Ascending aorta (tissue), 2 donors: ENCODE results near the gene E2F4. TPM values are rescaled to one million over a fixed set of nuclear protein-coding genes. Genes with fewer than 3 reads are reported as not detected.
A peak's percentile ranks its signal among the peaks of the same experiment; 100 is the strongest.

Experiments used
- DNase-seq, 2 donors: peaks; one replicate each; pipeline ENCODE4 v3.0.0-alpha.2; 2019; ENCODE audit warnings: low spot score in 2 of 2
- H3K27ac ChIP-seq, 2 donors: fragments of 200-600 bp; sonication (generic); one replicate each; pipeline ENCODE4 v1.5.1; 2016 to 2017; ENCODE audit warnings: mild to moderate bottlenecking in 1 of 2
- H3K27me3 ChIP-seq: fragments of 200-600 bp; sonication (generic); one replicate; pipeline ENCODE4 v1.5.1; 2017
- H3K36me3 ChIP-seq, 2 donors: fragments of 200-600 bp; sonication (generic); one replicate each; pipeline ENCODE4 v1.5.1; 2016
- H3K4me1 ChIP-seq, 2 donors: fragments of 200-600 bp; sonication (generic); one replicate each; pipeline ENCODE4 v1.5.1; 2016 to 2017; ENCODE audit warnings: mild to moderate bottlenecking in 1 of 2
- H3K4me3 ChIP-seq, 2 donors: fragments of 200-600 bp; sonication (generic); one replicate each; pipeline ENCODE4 v1.5.1; 2016 to 2017; ENCODE audit warnings: mild to moderate bottlenecking in 1 of 2
- H3K9me3 ChIP-seq, 2 donors: fragments of 200-600 bp; sonication (generic); one replicate each; pipeline ENCODE4 v1.5.1; 2016
- intact Hi-C: fragments of 100-400 bp; cut with DNase I; formaldehyde crosslinking; loops from one replicate; pipeline ENCODE4 v1.15.1; 2023
- total RNA-seq: library from RNA; depleted of rRNA; stranded (reverse); fragments of >200 nt; gene quantifications from one replicate; pipeline ENCODE4 v1.1.0, GENCODE V29; 2016
- TF ChIP-seq, protein P1 (sequence below), 3 experiments: fragments of 200-600 bp in 2 of 3; fragments of 450-650 bp in 1 of 3; sonication (generic) in 2 of 3; IDR thresholded peaks; one replicate each; pipeline ENCODE4 v1.5.1; 2016 to 2019; ENCODE audit warnings: antibody characterized with exemption in 3 of 3, mild to moderate bottlenecking in 1 of 3, moderate library complexity in 1 of 3

Gene E2F4
- total RNA-seq, 1 donor from 2014 or later = 114 TPM

GRCh38 chr16:67248073-67248400 lies 56.1 kb downstream of the E2F4 start:
- Histone ChIP-seq H3K4me3 (peak overlapping the region; percentile 69 to 71), H3K27me3 (peaks cover 6% of the 10 kb centered on the region), H3K36me3 (no peaks in the 10 kb centered on the region), H3K4me1 (peaks cover 28 to 31% of the 10 kb centered on the region in 2 donors), H3K27ac (peak overlapping the region in 1 of 2 donors; percentile 40), H3K9me3 (no peaks in the 10 kb centered on the region)
- DNase-seq = no peak
- TF ChIP-seq, protein P1, sequence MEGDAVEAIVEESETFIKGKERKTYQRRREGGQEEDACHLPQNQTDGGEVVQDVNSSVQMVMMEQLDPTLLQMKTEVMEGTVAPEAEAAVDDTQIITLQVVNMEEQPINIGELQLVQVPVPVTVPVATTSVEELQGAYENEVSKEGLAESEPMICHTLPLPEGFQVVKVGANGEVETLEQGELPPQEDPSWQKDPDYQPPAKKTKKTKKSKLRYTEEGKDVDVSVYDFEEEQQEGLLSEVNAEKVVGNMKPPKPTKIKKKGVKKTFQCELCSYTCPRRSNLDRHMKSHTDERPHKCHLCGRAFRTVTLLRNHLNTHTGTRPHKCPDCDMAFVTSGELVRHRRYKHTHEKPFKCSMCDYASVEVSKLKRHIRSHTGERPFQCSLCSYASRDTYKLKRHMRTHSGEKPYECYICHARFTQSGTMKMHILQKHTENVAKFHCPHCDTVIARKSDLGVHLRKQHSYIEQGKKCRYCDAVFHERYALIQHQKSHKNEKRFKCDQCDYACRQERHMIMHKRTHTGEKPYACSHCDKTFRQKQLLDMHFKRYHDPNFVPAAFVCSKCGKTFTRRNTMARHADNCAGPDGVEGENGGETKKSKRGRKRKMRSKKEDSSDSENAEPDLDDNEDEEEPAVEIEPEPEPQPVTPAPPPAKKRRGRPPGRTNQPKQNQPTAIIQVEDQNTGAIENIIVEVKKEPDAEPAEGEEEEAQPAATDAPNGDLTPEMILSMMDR (IDR thresholded peaks at IDR 0.05) = no peak
- intact Hi-C loops = loop anchor here (10.0 kb wide), 3 partner anchors 417 to 597 kb away; partner anchors contain the start of genes ACD, C16orf86, CENPT and ENKD1

Other genes with a start within 250 kb of the E2F4 start
- not detected for gene CES3, start 230.9 kb upstream of the E2F4 start, total RNA-seq
- 0.11 TPM for gene CES4A, start 203.6 kb upstream of the E2F4 start, total RNA-seq
- gene CBFB, start 163.0 kb upstream of the E2F4 start, total RNA-seq = 59.1 TPM
- gene PHAF1, start 82.2 kb upstream of the E2F4 start, total RNA-seq = 4.5 TPM
- 40.7 TPM for gene B3GNT9, start 41.2 kb upstream of the E2F4 start, total RNA-seq
- gene TRADD, start 32.2 kb upstream of the E2F4 start, total RNA-seq = 27.7 TPM
- 46.1 TPM for gene FBXL8, start 32.2 kb upstream of the E2F4 start, total RNA-seq
- 64.9 TPM for gene HSF4, start 27.4 kb upstream of the E2F4 start, total RNA-seq
- gene NOL3, start 21.6 kb upstream of the E2F4 start, total RNA-seq = 87.6 TPM
- gene MATCAP1, start 8.2 kb upstream of the E2F4 start, total RNA-seq = 18.9 TPM
- 11.2 TPM for gene EXOC3L1, start 2.0 kb upstream of the E2F4 start, total RNA-seq
- gene ELMO3, start 7.0 kb downstream of the E2F4 start, total RNA-seq = not detected
- gene TMEM208, start 35.0 kb downstream of the E2F4 start, total RNA-seq = 8.3 TPM
- 20.2 TPM for gene FHOD1, start 55.3 kb downstream of the E2F4 start, total RNA-seq
- 13.5 TPM for gene SLC9A5, start 56.8 kb downstream of the E2F4 start, total RNA-seq
- 3.7 TPM for gene PLEKHG4, start 87.4 kb downstream of the E2F4 start, total RNA-seq
- gene KCTD19, start 134.6 kb downstream of the E2F4 start, total RNA-seq = not detected
- gene LRRC36, start 134.7 kb downstream of the E2F4 start, total RNA-seq = not detected
- gene TPPP3, start 201.3 kb downstream of the E2F4 start, total RNA-seq = 2.8 TPM
- 82.7 TPM for gene ZDHHC1, start 224.3 kb downstream of the E2F4 start, total RNA-seq
- gene HSD11B2, start 239.0 kb downstream of the E2F4 start, total RNA-seq = 2.4 TPM